Measurements from ENCODE around the gene GNPNAT1.
"Not testable (repeated sequence)": the region's sequence is repeated elsewhere in the genome, so short reads cannot be mapped to it uniquely, and the experiment has no call there.

GNPNAT1 gene

DNA sequence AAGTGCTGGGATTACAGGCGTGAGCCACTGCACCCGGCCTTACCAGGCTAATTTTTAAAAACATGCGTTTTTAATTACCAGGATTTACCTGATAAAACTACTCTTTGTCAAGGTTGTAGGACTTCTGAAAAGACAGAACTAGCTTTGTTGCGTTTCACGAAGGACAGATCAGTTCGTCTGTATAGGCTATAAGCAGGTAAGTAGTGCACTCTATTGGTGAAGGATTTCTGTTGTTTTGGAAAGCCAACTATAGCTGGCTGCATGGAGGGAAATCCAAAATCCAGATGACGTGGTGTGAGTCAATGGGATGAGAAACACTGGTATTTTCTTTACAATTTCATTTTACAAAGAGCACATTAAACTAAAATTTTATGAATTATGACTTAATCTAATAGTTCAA lies 14.6 kb downstream of the GNPNAT1 start:
- no peak for TF ChIP-seq CTCF (IDR thresholded peaks at IDR 0.05; ENCODE audit: insufficient read depth, low read length, poor library complexity, severe bottlenecking)
- H3K36me3 ChIP-seq (ENCODE audit: control insufficient read depth, insufficient read depth, low read length), result peaks cover 8% of the 10 kb centered on the region
- H3K27me3 ChIP-seq (replicated peaks; ENCODE audit: control insufficient read depth, insufficient read depth, low read length), result no peaks in the 10 kb centered on the region
- no peak overlapping the region for H3K4me3 ChIP-seq (replicated peaks; ENCODE audit: low read depth, low read length)
- DNase-seq (ENCODE audit: extremely low read depth, insufficient read length), result no peak

DNA sequence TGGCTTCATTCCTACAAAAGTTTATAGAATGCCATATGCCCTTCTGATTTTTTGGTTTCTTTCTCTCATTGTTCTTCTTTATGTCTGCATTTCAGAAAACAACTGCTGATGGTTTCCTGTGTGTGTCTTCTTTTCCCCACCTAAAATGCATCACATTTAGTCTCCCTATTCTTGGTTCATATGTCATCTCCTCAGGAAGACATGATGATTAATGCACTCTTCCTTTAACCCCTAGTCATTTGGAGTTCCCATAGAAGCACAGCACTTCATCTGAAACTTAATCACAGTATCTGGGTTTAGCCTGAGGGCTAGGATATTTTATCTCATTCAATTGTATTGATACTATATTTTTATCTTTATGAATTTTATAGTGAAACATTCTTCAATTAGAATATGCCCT lies 21.5 kb downstream of the GNPNAT1 start:
- Histone ChIP-seq H3K27me3 (replicated peaks; ENCODE audit: control insufficient read depth, insufficient read depth, low read length) (no peaks in the 10 kb centered on the region), H3K4me3 (replicated peaks; ENCODE audit: low read depth, low read length) (no peak overlapping the region), H3K36me3 (ENCODE audit: control insufficient read depth, insufficient read depth, low read length) (peaks cover 6% of the 10 kb centered on the region)
- no peak for DNase-seq (ENCODE audit: extremely low read depth, insufficient read length)
- TF ChIP-seq CTCF (IDR thresholded peaks at IDR 0.05; ENCODE audit: insufficient read depth, low read length, poor library complexity, severe bottlenecking), result no peak

DNA sequence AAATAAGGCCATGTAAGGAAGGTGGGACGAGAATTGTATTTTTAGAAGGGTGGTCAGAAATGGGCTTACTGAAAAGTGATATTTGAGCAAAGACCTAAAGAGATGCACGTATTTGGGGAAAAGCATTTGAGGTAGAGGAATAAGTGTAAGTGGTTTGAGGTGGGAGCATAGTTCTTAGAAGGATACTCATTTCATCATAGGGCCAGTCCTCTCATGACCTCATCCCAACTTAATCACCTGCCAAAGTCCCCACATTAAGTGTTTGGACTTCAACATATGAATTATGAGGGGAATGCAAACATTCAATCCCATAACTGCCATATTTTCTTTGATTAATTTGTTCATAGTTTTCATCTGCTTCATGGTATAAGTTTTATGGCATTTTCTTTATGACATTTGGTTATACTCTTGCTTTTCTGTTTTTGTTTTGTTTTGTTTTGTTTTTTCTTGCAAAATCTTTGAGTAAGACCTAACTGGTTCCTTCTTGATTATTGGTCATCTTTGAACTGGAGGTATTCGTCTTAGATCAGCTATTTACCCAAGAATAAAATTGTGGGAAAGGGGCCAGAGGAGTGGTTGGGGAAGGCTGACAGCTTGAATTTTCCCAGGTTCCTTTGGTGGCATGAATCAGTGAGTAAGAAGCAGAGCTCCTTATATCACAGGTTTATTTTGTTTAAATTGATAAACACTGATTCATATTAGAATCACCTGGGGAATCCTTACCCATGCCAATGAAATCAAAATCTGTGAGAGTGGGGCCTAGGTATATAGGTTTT lies 24.2 kb downstream of the GNPNAT1 start:
- no peak for DNase-seq (ENCODE audit: extremely low read depth, insufficient read length)
- no peaks in the 10 kb centered on the region for H3K27me3 ChIP-seq (replicated peaks; ENCODE audit: control insufficient read depth, insufficient read depth, low read length)
- H3K36me3 ChIP-seq (ENCODE audit: control insufficient read depth, insufficient read depth, low read length), result peaks cover 6% of the 10 kb centered on the region
- no peak overlapping the region for H3K4me3 ChIP-seq (replicated peaks; ENCODE audit: low read depth, low read length)
- TF ChIP-seq CTCF (IDR thresholded peaks at IDR 0.05; ENCODE audit: insufficient read depth, low read length, poor library complexity, severe bottlenecking), result no peak

DNA sequence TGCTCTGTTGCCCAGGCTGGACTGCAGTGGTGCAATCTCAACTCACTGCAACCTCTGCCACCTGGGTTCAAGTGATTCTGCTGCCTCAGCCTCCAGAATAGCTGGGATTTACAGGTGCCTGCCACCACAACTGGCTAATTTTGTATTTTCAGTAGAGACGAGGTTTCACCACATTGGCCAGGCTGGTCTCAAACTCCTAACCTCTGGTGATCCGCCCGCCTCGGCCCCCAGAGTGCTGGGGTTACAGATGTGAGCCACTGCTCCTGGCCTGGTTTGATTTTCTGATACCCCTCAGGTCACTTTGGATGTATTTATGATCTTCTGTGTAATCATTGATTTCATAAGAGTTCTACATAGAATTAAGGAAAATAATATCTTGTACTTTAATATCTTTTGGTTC lies 28.5 kb downstream of the GNPNAT1 start:
- H3K4me3 ChIP-seq (replicated peaks; ENCODE audit: low read depth, low read length); DNase-seq (ENCODE audit: extremely low read depth, insufficient read length); H3K27me3 ChIP-seq (replicated peaks; ENCODE audit: control insufficient read depth, insufficient read depth, low read length); H3K36me3 ChIP-seq (ENCODE audit: control insufficient read depth, insufficient read depth, low read length): not testable (repeated sequence)

DNA sequence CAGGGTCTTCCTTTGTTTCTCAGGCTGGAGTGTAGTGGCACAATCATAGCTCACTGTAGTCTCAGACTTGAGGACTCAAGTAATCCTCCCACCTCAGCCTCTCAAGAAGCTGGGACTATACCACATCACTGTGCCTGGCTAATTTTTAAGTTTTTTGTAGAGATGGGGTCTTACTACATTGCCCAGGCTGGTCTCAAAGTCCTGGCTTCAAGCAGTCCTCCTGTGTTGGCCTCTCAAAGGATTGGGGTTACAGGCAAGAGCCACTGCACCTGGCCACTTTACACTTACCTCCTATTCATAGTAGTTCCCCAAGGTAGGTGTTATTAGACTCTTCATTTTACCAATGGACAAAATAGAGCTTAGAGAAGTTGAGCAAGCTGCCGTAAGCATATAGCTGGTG lies 32.3 kb downstream of the GNPNAT1 start:
- H3K27me3 ChIP-seq (replicated peaks; ENCODE audit: control insufficient read depth, insufficient read depth, low read length), result no peaks in the 10 kb centered on the region
- H3K4me3 ChIP-seq (replicated peaks; ENCODE audit: low read depth, low read length), result no peak overlapping the region
- no peak for DNase-seq (ENCODE audit: extremely low read depth, insufficient read length)
- peaks cover 2% of the 10 kb centered on the region; the same call in 1 of the 2 replicates for H3K36me3 ChIP-seq (ENCODE audit: control insufficient read depth, insufficient read depth, low read length)
- no peak for TF ChIP-seq CTCF (IDR thresholded peaks at IDR 0.05; ENCODE audit: insufficient read depth, low read length, poor library complexity, severe bottlenecking)

DNA sequence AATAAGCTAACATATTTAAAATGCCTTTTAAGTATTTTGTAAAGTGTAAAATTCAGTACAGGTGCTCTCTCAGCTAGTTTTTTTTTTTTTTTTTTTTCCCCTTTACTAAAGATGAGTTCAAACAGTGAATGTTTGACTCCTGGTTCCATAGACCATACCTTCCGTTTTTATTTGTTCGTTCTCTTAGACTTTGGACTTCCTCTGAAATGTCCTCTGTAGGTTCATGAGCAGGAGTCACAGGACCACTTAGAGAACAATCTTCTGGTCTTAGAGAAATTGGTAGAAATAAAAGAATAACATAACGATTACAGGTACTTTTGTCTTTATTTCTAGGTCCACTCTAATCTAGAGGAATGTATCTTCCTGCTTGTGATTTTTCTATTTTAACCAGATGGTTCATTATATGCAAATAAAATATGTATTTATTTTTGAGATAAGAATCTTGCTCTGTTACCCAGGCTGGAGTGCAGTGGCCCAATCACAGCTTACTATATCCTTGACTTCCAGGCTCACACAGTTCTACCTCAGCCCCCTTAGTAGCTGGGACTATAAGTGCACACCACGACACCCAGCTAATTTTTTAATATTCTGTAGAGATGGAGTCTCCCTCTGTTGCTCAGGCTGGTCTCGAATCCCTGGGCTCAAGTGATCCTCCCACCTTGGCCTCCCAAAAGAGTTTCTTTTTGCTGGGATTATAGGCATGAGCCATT lies 35.6 kb downstream of the GNPNAT1 start:
- Histone ChIP-seq H3K27me3 (replicated peaks; ENCODE audit: control insufficient read depth, insufficient read depth, low read length) (no peaks in the 10 kb centered on the region), H3K4me3 (replicated peaks; ENCODE audit: low read depth, low read length) (no peak overlapping the region), H3K36me3 (ENCODE audit: control insufficient read depth, insufficient read depth, low read length) (peaks cover 2% of the 10 kb centered on the region; the same call in 1 of the 2 replicates)
- no peak for TF ChIP-seq CTCF (IDR thresholded peaks at IDR 0.05; ENCODE audit: insufficient read depth, low read length, poor library complexity, severe bottlenecking)
- DNase-seq (ENCODE audit: extremely low read depth, insufficient read length), result no peak

All from GM06990 (cell line).